Left forelimb (tissue), 1 donor: ENCODE data around the gene PCDH9.

ENCODE experiments used
- DNase-seq: peaks from one replicate; pipeline ENCODE4 v3.0.0-alpha.2; 2018; ENCODE audit warnings: low spot score

PCDH9 gene

DNA sequence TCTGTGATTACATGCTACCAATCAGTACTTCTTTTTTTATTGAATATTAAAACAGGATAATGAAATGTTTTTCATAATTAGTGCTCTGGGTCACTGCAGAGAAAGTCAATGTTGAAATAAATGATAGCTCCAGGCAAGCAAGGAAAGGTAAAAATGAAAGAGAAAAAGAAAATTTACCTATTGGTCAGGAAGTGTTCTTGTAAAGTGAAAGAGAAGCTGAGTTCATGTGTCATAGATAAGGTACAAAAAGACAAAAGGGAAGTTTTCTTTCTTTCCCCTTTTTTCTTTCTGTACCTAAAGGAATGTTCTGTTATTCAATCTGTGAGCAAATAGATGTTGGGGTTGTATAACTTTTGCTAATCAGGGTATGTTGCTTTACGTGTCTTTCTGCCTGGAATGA is 197.0 kb downstream of the PCDH9 start:
- DNase-seq, result no peak

GRCh38 chr13:67023130-67023876 is 206.8 kb downstream of the PCDH9 start:
- DNase-seq, result no peak

DNA sequence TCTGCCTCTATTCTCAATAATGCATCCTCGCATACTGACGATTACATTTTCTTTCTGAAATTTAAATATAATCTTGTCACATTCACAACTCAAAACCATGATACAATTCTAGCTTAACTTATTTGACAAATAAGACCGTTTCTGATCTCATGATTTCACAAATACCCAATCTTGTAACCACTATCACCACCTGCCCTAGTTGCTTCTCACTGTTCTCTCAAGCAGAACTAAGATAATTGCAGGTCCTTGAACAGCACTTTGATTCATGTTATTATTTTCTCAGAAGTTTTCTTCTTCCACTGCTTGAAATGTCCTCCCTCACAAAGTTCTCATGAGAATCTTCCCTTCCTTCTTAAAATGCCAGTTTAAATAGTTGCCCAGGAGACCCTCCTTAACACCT is 211.4 kb downstream of the PCDH9 start:
- DNase-seq, result no peak

DNA sequence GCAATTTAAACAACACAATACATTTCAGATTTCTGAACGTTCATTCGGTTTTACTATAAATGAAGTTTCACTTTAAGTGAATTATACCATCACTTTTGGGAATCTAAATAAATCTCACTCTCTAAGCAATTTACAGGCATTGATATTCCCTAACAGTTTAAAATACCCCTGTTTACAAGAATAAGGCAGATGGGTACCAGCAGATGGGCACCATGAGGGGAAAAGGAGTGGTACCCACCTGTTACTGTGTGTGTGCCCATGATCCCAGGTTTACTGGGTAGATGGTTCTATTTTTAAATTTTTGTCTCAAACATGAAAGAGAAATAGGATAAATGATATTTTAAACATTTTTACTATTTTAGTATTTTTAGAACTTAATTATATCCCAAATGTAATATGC is 212.9 kb downstream of the PCDH9 start:
- no peak for DNase-seq

GRCh38 chr13:67015976-67016600 is 214.0 kb downstream of the PCDH9 start:
- no peak for DNase-seq

DNA sequence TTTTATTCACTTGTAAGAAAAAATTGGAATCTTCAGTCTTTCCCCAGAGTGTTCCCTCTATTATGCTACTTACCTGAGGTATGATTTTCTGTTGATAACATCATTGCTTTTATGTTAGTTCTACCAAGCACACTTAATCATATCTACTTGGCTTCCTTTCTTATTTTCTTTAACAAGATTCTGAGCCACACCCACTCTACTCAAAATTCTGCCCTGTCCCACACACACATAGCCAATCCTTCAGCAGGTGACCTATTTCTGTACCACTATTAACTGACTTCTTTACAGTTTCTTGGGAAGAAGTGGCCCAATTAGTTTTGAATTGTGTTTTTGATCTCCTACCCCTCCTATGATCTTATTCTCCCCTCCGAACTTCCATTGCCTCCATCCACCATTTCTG is 215.7 kb downstream of the PCDH9 start:
- no peak for DNase-seq

- DNase-seq, result no peak
Observed at GRCh38 chr13:67013709-67014108, 216.4 kb downstream of the PCDH9 start.

GRCh38 chr13:67008075-67008668 is 222.0 kb downstream of the PCDH9 start:
- no peak for DNase-seq

DNA sequence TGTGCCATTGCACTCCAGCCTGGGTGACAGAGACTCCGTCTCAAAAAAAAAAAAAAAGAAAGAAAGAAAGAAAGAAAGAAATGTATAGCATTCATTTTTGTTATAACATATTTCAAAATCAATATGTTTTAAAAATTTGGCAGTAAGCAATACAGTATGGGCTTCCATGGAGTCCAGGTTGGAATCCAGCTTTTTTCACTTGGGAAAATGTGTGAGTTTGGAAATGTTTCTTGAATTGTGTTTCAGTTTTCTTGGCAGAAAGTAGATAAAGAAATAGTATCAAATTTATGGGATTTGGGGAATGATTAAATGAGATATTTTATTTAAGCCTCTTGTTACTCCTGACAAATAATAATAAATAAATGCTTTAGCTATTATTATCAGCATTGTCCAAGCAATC is 225.6 kb downstream of the PCDH9 start:
- no peak for DNase-seq

GRCh38 chr13:67003743-67004142 is 226.4 kb downstream of the PCDH9 start:
- DNase-seq, result no peak

- no peak for DNase-seq
Observed at GRCh38 chr13:67001363-67001762, 228.8 kb downstream of the PCDH9 start.

DNA sequence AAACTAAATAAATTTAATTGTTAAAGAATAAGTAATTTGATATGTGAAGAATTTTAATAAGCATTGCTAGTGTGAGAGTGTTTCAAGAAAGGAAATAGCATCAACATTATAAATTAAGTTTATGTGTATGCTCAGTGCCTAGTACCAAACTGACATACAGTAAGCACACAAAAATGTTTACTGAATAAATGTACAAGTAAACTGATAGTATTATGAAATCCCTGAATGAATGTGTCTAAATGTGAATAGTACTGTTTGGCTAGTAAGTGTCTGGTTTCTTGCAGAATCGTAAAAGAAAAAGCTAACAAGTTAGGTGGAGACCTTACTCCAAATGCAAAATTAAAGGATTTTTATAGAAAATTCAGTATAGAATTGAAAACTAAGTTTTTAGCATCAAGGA is 233.6 kb downstream of the PCDH9 start:
- DNase-seq, result no peak

GRCh38 chr13:66995203-66995611 is 234.9 kb downstream of the PCDH9 start:
- DNase-seq, result no peak

DNA sequence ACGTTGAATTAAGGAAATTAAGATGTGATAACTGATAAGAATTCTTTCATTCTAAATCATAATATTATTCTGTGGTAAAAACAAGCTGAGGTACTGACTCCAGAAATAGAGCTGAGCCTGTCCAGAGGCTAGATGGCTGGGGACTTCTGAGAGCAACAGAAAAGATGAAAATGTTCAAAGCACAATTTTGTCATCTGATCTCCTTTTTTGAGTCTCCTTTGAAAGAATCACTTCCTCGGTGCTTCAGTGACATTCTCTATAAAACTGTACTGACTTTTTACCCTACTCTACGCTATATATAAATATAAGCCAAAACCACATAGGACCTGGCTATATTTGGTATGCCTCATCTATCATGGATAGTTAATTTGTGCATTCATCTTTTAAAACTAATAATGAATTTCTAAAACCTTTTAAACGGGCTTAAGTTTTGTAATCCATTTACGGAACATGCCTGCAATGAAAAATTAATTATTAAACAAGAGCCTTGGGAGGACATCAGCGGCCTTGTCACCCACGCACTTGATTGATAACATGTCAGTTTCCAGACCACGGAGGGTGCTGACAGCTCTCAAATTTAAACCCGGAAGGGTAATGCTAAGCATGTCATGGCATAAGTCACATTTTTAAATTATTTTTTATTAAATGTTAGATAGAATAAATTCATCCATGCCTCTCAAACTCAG is 235.5 kb downstream of the PCDH9 start:
- no peak for DNase-seq

GRCh38 chr13:66994097-66994496 is 236.0 kb downstream of the PCDH9 start:
- peak; percentile 63 for DNase-seq

DNA sequence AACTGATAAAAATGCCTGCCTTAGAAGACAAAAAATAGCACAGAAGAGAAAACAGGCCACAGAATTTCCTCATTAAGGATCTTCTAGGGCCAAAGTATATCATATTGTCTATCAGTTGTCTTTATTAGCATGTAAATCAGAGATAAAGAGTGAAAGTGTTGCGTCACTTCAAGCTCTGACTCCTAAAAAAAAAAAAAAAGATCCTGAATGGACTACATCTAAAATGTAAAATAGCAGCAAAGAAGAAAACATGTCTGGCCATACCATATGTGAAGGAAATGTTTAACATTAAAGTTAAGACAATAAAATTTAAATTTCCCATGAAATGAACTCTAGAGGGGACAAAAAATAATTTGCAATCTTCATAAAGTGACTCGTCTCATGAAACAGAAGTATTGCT is 237.4 kb downstream of the PCDH9 start:
- no peak for DNase-seq

DNA sequence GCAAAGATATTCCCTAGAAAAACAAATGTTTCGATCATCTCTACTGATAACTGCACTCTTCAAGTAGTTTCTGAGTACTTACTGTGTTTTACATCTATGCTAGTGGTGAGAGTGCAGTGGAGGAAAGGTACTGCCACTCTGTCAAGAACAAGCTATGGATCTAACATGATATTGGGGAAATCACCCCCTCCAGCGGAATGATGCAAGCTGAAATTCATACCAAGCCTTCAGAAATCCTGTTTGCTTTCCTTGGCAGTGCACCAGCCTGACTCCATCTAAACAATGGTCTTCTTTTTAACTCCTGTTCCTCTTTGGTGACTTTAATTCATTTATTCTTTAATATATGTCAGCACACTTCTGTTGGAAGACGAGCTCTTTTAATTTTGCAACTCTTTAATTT is 238.0 kb downstream of the PCDH9 start:
- no peak for DNase-seq

DNA sequence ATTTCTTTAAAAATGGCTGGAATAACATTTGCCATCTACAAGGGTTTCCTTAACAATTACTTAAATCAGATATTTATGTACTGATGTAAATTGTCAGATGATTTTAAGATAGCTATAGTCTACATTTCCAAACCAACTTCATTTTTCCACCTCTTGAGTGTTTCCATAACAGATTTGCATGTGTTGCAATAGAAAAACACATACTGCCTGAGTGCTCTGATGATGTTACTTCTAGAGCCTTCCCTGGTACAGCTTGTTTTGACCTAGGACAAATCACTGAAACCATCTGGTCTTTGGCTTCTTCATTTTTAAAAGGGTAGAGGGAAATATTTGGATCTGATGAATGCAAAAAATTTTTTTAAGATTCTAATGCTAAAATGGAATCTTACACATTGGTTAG is 245.9 kb downstream of the PCDH9 start:
- no peak for DNase-seq

GRCh38 chr13:66981912-66982311 is 248.2 kb downstream of the PCDH9 start:
- DNase-seq, result no peak

DNA sequence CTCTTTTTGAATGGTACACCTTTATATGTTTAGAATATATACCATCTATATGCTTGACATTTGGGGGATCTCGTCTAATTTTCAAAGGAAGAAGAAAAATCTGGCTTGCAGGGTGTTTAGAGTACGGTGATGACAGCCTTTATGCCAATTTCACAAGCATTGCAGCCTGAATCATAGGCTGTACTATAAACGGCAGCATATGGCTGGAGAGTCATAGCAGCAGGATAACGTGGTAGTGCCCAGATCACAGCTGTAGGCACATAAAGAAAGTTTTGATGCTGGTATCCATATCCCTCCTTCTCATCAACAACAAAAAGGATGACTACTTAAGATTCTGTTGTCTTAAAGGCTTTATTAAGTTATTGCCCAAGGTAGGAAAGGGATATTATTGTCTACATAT is 253.0 kb downstream of the PCDH9 start:
- DNase-seq, result no peak

- DNase-seq, result no peak
Observed at GRCh38 chr13:66974889-66975288, 255.2 kb downstream of the PCDH9 start.

DNA sequence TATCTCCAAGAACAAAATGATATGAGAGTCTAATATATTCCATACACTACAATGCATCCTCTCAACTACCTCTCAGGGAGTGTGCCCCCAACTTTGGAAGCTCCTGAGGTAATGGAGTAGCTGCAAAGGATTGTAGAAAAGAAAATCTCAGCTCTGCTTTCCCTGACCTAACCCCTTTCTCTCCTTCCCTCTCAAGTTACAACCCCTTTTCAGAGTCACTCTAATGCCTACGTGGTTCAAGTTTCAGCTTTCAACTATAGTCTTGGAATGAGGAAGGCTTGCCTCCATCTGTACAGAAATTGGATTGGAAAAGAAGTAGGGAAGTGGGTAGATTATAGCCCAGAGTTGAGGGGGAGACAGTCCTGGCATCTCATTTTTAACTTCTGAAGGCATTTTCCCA is 256.0 kb downstream of the PCDH9 start:
- no peak for DNase-seq

- DNase-seq, result no peak
Observed at GRCh38 chr13:66972659-66973058, 257.5 kb downstream of the PCDH9 start.
